Activated CD8-positive, alpha-beta T cell treated with anti-CD3 and anti-CD28 coated beads for 36 hours (primary cell): ENCODE measurements around the gene INPP5A. TPM values are rescaled to one million over a fixed set of nuclear protein-coding genes. Genes with fewer than 3 reads are reported as not detected.
"Not testable (repeated sequence)": the region's sequence is repeated elsewhere in the genome, so short reads cannot be mapped to it uniquely, and the experiment has no call there.

Experiments used
- ATAC-seq: fragments of 200-7000 bp; cut with Tn5 transposase; one replicate; pipeline ENCODE4 v1.10.0; 2021; ENCODE audit warnings: mild to moderate bottlenecking, moderate library complexity
- CTCF ChIA-PET: fragments of 350-600 bp; sonication (Branson Sonifier 250); formaldehyde crosslinking; loops from one replicate; lab custom pipeline; 2021; ENCODE audit warnings: antibody characterized with exemption; lab: Charles Lee
- POLR2A ChIA-PET: fragments of 350-600 bp; sonication (Branson Sonifier 250); formaldehyde crosslinking; loops from one replicate; lab custom pipeline; 2021; ENCODE audit warnings: antibody characterized with exemption; lab: Charles Lee
- DNase-seq: peaks from one replicate; pipeline ENCODE4 v3.0.0-alpha.2; 2020
- H3K27ac Mint-ChIP-seq: one replicate; pipeline ENCODE4 v1.8.0; 2021; ENCODE audit warnings: mild to moderate bottlenecking, mixed read lengths
- H3K27me3 Mint-ChIP-seq: one replicate; pipeline ENCODE4 v1.8.0; 2021; ENCODE audit warnings: mixed read lengths
- H3K36me3 Mint-ChIP-seq: one replicate; pipeline ENCODE4 v1.8.0; 2021; ENCODE audit warnings: low read depth, mixed read lengths
- H3K4me1 Mint-ChIP-seq: one replicate; pipeline ENCODE4 v1.8.0; 2021; ENCODE audit warnings: low read depth, mixed read lengths
- H3K4me3 Mint-ChIP-seq: one replicate; pipeline ENCODE4 v1.8.0; 2021; ENCODE audit warnings: mild to moderate bottlenecking, moderate library complexity, mixed read lengths
- H3K9me3 Mint-ChIP-seq: one replicate; pipeline ENCODE4 v1.8.0; 2021; ENCODE audit warnings: mixed read lengths
- CTCF ChIP-seq: fragments of 200-600 bp; IDR thresholded peaks from one replicate; pipeline ENCODE4 v1.8.0; 2022; ENCODE audit warnings: antibody characterized with exemption, mild to moderate bottlenecking
- intact Hi-C: fragments of 100-400 bp; cut with micrococcal nuclease; formaldehyde crosslinking; loops from one replicate; pipeline ENCODE4 v1.10.0; 2022
- total RNA-seq, 2 experiments: library from RNA; stranded (reverse); gene quantifications; one replicate each; pipeline ENCODE4 v1.2.3, GENCODE V29; 2021

The INPP5A gene
- total RNA-seq, 2 experiments from 2014 or later, result 9.6 to 10.4 TPM

DNA sequence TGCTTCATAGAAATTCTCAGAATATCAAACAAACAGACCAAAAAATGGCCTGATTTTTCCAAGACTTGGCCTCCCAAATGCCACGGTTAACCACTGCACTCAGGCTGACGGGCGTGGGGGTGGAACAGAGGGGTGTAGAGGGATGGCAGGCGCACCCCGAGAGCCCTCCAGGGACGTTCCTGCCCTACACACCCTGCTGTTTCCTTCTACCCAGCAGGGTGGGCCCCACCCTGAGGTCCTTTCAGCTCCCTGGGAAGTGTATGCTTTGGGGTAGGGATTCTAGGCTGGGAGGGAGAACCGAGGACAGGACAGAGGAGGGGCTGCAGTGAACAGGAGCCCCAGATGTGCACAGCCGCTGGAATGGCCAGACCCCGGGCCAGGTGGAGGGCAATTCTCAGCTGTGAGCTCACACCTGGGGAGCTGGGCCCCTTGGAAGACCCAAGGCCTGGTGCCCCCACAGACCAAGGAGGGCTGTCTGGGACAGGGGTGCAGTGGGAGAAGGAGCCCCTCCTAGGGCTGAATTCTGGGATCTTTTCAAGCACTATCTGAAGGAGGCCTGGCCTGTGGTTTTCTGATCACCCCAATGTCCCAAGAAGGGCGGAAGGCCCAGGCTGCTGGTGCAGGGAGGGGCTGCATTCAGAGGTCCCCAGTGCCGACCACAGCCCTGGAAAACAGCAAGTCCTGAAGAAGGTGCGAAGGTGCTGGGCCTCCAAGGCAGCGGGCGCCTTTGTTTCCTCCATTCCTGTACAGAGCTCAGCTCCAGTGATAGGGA is 32.9 kb upstream of the INPP5A start:
- no peak overlapping the region for H3K27ac Mint-ChIP-seq
- ChIA-PET POLR2A (no interaction called here), CTCF (no interaction called here)
- intact Hi-C loops, result no loop called here
- ATAC-seq (no peak), DNase-seq (no peak)
- no peaks in the 10 kb centered on the region for H3K9me3 Mint-ChIP-seq
- H3K36me3 Mint-ChIP-seq, result no peaks in the 10 kb centered on the region
- H3K4me3 Mint-ChIP-seq, result no peak overlapping the region
- no peaks in the 10 kb centered on the region for H3K4me1 Mint-ChIP-seq
- no peak for TF ChIP-seq CTCF
- peaks cover 1% of the 10 kb centered on the region for H3K27me3 Mint-ChIP-seq

- CTCF ChIA-PET, result not testable (repeated sequence)
Measured at GRCh38 chr10:132505546-132505945, 32.0 kb upstream of the INPP5A start.

GRCh38 chr10:132506711-132507408 is 30.7 kb upstream of the INPP5A start:
- ChIA-PET CTCF (no interaction called here), POLR2A (interaction anchor here (1.1 kb wide), 1 partner anchor 30 kb away, joined by 3 read pairs; no protein-coding TSS in a partner anchor)
- H3K4me1 Mint-ChIP-seq, result no peaks in the 10 kb centered on the region
- intact Hi-C loops, result no loop called here
- H3K27ac Mint-ChIP-seq, result no peak overlapping the region
- H3K36me3 Mint-ChIP-seq, result no peaks in the 10 kb centered on the region
- H3K4me3 Mint-ChIP-seq, result no peak overlapping the region
- DNase-seq, result no peak
- H3K27me3 Mint-ChIP-seq, result no peaks in the 10 kb centered on the region
- ATAC-seq, result no peak
- no peak for TF ChIP-seq CTCF
- no peaks in the 10 kb centered on the region for H3K9me3 Mint-ChIP-seq

More at GRCh38 chr10:132505546-132505945, 32.0 kb upstream of the INPP5A start:
- H3K36me3 Mint-ChIP-seq, H3K4me1 Mint-ChIP-seq, intact Hi-C loops, H3K4me3 Mint-ChIP-seq, H3K27ac Mint-ChIP-seq, POLR2A ChIA-PET, H3K27me3 Mint-ChIP-seq, DNase-seq, ATAC-seq, H3K9me3 Mint-ChIP-seq: not testable (repeated sequence)

DNA sequence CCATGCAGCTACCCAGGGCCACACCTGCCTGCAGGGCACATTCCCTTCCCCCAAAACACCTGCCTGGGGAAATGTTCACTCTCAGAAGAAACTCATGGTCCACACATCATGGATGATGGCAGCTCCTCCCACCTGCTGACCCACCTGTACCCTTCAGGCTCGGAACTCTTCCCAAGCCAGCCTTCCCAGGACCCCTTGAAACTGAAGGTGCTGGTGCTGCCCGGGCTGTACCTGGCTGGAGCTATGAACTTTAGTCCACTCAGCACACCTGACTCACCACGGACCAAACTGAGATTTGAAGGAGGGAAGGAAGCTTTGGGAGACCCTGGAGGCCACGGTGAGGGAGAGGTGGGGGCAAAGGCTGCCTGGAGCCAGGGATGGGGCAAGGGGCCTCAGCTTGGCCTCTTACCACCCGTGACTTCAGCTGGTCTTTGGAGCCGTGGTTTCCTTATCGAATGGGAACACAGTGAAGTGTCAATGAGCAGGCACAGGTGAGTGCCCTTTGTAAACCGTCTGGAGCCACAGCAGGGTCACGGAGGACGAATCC is 30.1 kb upstream of the INPP5A start:
- Mint-ChIP-seq H3K9me3 (no peaks in the 10 kb centered on the region), H3K4me3 (no peak overlapping the region), H3K27me3 (no peaks in the 10 kb centered on the region), H3K4me1 (no peaks in the 10 kb centered on the region), H3K27ac (no peak overlapping the region), H3K36me3 (no peaks in the 10 kb centered on the region)
- intact Hi-C loops, result no loop called here
- no peak for TF ChIP-seq CTCF
- ATAC-seq (no peak), DNase-seq (no peak)
- POLR2A ChIA-PET, result interaction anchor here (1.1 kb wide), 1 partner anchor 29 kb away, joined by 3 read pairs; no protein-coding TSS in a partner anchor
- CTCF ChIA-PET, result no interaction called here

GRCh38 chr10:132507956-132508490 is 29.6 kb upstream of the INPP5A start:
- no peak for DNase-seq
- ATAC-seq, result no peak
- H3K4me1 Mint-ChIP-seq, result no peaks in the 10 kb centered on the region
- no peak for TF ChIP-seq CTCF
- no peaks in the 10 kb centered on the region for H3K27me3 Mint-ChIP-seq
- intact Hi-C loops, result no loop called here
- ChIA-PET CTCF (no interaction called here), POLR2A (no interaction called here)
- H3K9me3 Mint-ChIP-seq, result no peaks in the 10 kb centered on the region
- no peaks in the 10 kb centered on the region for H3K36me3 Mint-ChIP-seq
- no peak overlapping the region for H3K4me3 Mint-ChIP-seq
- H3K27ac Mint-ChIP-seq, result no peak overlapping the region
